Stimulated activated CD4-positive, alpha-beta T cell treated with anti-CD3 and anti-CD28 coated beads, Interleukin-12 subunit alpha, Interleukin-12 subunit beta, amount 100 ng/mL, for 48 hours (primary cell): ENCODE data around the gene BSX.

Experiments
- DNase-seq, 3 donors: peaks; one replicate each; pipeline ENCODE4 v3.0.0-alpha.2; 2020; ENCODE audit warnings: low read depth in 2 of 3, low spot score in 1 of 3

Gene BSX

DNA sequence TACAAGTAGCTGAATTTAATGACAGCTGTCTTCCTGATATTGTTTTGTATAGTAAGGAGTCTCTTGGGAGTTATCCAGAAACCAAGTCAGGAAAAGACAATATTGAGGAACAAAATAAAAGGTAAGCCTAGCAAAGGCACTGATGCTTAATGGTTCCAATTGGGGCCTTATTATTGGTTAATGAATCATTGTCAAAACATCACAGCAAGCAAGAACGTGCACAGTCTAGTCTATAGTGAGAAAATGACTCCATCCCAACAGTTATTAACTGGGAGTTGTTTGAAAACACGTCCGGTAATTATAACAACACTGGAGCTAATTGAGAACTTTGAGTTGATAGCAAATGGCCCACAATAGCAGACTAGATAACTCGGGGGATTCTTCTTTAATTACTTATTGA lies 17.7 kb downstream of the BSX start:
- DNase-seq, result no peak

DNA sequence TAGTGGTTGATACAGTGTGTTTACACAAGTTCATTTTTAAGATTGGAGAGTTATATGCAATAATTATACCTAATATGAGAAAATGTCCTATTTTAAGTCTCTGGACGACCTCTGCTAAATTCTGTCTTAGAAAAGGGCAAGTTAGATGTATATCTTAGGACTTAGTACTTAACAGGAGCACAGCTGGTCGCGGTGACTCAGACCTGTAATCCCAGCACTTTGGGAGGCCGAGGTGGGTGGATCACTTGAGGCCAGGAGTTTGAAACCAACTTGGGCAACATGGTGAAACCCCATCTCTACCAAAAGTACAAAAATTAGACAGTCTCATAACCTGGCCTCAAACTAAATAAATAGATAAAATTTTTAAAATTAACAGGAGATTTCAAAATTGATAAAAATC lies 27.2 kb downstream of the BSX start:
- no peak for DNase-seq

DNA sequence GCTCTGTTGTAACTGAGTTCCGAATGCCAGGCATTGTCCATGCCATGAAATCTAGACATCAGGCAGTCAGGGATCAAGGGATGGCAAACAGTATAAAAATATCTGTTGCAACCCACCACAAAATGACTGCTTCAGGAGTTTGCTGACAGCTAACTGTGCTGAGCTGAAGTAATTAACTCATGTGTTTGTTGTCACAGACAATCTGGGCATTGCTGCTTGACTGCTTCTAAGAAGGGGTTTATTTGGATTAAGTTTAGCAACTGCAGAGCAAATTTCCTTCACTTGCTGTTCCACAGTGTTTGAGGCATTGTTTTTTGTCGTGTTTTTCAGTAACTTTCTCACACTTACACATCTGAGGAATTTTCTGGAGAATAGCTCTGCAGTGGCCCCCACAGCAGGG lies 30.4 kb downstream of the BSX start:
- no peak for DNase-seq

DNA sequence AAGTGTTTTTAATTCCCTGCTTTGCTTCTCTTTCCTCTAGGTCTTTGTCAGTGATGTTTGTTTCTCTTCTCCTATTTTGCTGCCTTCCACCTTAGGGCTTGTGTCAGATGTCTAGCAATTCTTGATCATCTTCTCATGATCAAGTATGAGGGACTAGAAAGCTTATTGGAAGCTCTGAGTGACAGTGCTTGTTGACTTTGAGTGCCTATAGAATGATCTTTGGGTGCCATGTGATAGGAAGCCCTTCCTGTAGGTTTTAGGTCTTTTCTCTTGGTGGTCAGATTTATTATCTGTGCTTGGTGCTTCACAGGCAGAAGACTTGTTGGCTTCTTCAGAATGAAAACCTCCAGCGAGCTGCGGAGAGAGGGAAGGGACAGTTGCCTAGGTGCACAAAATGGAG lies 43.1 kb downstream of the BSX start:
- DNase-seq, result no peak

DNA sequence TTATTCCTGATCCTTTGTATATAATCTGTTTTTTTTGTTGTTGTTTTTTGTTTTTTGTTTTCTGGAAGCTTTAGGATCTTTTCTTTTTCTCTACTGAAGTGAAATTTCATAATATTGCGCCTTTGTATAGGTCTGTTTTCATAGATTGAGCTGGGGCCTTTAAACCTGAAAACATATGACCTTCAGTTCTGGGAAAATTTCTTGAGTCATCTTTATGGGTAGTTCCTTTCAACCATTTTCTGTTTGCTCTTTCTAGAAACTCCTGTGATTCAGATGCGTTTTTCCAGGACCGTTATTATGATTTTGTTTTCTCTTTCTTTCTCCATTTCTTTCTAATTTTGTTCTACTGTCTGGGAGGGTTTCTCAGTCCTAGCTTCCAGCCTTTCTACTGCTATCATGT lies 43.7 kb downstream of the BSX start:
- DNase-seq, result no peak

DNA sequence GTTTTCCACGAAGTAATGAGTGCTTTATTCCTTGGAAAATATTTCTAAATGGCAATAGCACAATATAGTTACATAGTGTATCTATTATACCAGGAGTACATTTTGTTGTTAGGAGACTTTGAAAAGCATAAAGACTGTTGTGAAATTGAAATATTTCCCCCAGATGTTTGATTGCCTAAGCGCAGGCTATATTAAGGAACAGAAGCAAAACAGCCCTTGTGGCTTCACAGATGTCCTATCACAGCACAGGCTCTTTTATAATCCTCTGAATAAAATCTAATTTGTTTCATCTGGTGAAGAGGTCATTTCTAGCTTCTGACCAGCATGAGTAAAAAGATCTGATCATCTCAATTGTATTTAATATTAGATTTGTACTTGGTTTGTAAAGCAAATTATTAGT lies 48.2 kb downstream of the BSX start:
- no peak for DNase-seq

DNA sequence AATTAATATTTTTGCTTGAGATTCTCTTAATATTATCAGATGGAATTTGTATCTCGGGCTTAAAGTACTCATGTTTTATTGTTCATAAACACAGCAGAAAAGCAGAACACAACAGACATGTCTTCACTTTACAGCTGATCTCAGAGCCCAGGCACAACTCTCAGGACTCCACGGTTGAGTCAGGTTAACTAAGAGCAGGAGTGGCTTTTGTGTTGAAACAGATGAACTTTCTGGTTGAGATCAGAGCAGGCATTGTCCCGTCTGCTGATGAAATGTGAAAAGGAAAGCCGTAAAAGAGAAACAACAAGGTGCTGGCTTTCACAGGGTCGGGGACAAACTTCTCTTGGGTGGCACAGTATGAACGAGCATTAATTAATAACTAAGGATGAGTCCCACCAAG lies 50.1 kb downstream of the BSX start:
- no peak for DNase-seq
